LoVo (cell line): Measurements from ENCODE around the gene SRSF4.
"Not testable (repeated sequence)": the region's sequence is repeated elsewhere in the genome, so short reads cannot be mapped to it uniquely, and the experiment has no call there.

ENCODE experiments used
- DNase-seq: peaks from one replicate; pipeline ENCODE4 v3.0.0-alpha.2; 2016; ENCODE audit warnings: low spot score

SRSF4 gene

GRCh38 chr1:29162476-29163138 lies 19.1 kb downstream of the SRSF4 start:
- no peak for DNase-seq

GRCh38 chr1:29162025-29162424 lies 19.7 kb downstream of the SRSF4 start:
- DNase-seq, result no peak

GRCh38 chr1:29159773-29160172 lies 21.9 kb downstream of the SRSF4 start:
- DNase-seq, result no peak

- DNase-seq, result no peak
Measured at GRCh38 chr1:29157269-29157601, 24.5 kb downstream of the SRSF4 start.

- DNase-seq, result no peak
Measured at GRCh38 chr1:29156543-29157268, 25.0 kb downstream of the SRSF4 start.

GRCh38 chr1:29152046-29152805 lies 29.5 kb downstream of the SRSF4 start:
- DNase-seq, result no peak

- not testable (repeated sequence) for DNase-seq
Measured at GRCh38 chr1:29150346-29150745, 31.4 kb downstream of the SRSF4 start.

GRCh38 chr1:29148656-29149491 lies 32.8 kb downstream of the SRSF4 start:
- no peak for DNase-seq

- DNase-seq, result no peak
Measured at GRCh38 chr1:29145739-29146437, 35.8 kb downstream of the SRSF4 start.

GRCh38 chr1:29144178-29144577 lies 37.5 kb downstream of the SRSF4 start:
- DNase-seq, result no peak

GRCh38 chr1:29142714-29143113 lies 39.0 kb downstream of the SRSF4 start:
- DNase-seq, result no peak

GRCh38 chr1:29136391-29136915 lies 45.2 kb downstream of the SRSF4 start:
- no peak for DNase-seq

- DNase-seq, result no peak
Measured at GRCh38 chr1:29134695-29135028, 47.0 kb downstream of the SRSF4 start.

- no peak for DNase-seq
Measured at GRCh38 chr1:29133861-29134694, 47.6 kb downstream of the SRSF4 start.

GRCh38 chr1:29131056-29131455 lies 50.6 kb downstream of the SRSF4 start:
- not testable (repeated sequence) for DNase-seq

GRCh38 chr1:29129916-29130315 lies 51.8 kb downstream of the SRSF4 start:
- no peak for DNase-seq

GRCh38 chr1:29128739-29129138 lies 53.0 kb downstream of the SRSF4 start:
- DNase-seq, result no peak

- no peak for DNase-seq
Measured at GRCh38 chr1:29126198-29126597, 55.5 kb downstream of the SRSF4 start.

- no peak for DNase-seq
Measured at GRCh38 chr1:29125788-29126187, 55.9 kb downstream of the SRSF4 start.

GRCh38 chr1:29125237-29125641 lies 56.5 kb downstream of the SRSF4 start:
- DNase-seq, result no peak
